Measurements from ENCODE around the gene MMP21. TPM values are rescaled to one million over a fixed set of nuclear protein-coding genes. Genes with fewer than 3 reads are reported as not detected.

MMP21 gene
- total RNA-seq, 1 donor from 2014 or later = not detected

DNA sequence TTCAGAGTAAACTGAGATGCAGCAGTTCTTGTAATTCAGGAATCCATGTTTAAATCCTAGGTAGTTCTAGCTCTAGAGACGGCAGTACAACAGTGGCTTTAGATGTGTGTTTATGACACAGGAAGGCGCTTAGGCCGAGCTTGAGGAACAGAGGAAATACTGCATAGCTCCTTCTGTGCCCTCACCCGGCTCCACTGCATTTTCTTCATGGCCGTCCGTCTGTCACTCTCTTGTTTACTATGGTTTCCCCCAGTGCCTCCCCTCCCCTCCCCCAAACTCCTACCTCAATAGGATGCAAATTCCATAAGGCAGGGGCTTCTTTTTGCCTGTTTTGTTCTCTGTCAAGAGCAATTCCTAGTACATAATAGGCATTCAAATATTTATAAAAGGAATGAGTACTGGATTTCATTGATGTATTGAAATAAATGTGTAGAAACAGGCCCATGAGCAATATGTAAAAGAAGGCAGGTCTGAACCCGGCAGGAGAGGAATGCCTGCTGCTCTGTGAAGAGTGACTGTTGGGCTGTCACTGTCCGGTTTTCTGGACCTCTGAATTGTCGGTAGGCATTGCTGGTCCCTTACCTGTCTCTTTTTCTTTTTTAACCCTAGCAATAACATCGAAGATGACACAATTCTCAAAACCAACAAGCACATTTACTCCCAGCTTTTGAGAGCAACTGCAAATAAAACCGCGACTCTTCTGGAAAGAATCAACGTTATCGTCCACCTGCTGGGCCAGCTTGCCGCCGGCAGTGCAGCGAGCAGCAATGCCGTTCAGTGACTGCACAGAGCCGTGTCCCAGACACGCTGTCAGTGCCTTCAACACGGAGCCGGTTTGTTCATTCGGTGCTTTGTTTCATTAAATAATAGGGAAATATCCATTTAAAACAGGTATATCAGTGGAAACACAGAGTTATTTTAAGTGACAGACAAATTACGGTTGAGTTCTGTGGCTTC lies 12.7 kb downstream of the MMP21 start:
- no peak for DNase-seq (ENCODE audit: extremely low spot score in 2 of 2)
- Histone ChIP-seq H3K27ac (no peak overlapping the region), H3K4me1 (no peaks in the 10 kb centered on the region), H3K9me3 (no peaks in the 10 kb centered on the region), H3K36me3 (peaks cover 0 to 68% of the 10 kb centered on the region in 2 donors), H3K4me3 (no peak overlapping the region), H3K27me3 (no peaks in the 10 kb centered on the region)
- intact Hi-C loops (cut with DNase I) = no loop called here
- TF ChIP-seq POLR2A (IDR thresholded peaks at IDR 0.05) (no peak), POLR2AphosphoS5 (IDR thresholded peaks at IDR 0.05; ENCODE audit: insufficient read depth in 1 of 2, low read depth in 1 of 2) (no peak)
- TF ChIP-seq, protein P1, sequence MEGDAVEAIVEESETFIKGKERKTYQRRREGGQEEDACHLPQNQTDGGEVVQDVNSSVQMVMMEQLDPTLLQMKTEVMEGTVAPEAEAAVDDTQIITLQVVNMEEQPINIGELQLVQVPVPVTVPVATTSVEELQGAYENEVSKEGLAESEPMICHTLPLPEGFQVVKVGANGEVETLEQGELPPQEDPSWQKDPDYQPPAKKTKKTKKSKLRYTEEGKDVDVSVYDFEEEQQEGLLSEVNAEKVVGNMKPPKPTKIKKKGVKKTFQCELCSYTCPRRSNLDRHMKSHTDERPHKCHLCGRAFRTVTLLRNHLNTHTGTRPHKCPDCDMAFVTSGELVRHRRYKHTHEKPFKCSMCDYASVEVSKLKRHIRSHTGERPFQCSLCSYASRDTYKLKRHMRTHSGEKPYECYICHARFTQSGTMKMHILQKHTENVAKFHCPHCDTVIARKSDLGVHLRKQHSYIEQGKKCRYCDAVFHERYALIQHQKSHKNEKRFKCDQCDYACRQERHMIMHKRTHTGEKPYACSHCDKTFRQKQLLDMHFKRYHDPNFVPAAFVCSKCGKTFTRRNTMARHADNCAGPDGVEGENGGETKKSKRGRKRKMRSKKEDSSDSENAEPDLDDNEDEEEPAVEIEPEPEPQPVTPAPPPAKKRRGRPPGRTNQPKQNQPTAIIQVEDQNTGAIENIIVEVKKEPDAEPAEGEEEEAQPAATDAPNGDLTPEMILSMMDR (IDR thresholded peaks at IDR 0.05) = no peak

DNA sequence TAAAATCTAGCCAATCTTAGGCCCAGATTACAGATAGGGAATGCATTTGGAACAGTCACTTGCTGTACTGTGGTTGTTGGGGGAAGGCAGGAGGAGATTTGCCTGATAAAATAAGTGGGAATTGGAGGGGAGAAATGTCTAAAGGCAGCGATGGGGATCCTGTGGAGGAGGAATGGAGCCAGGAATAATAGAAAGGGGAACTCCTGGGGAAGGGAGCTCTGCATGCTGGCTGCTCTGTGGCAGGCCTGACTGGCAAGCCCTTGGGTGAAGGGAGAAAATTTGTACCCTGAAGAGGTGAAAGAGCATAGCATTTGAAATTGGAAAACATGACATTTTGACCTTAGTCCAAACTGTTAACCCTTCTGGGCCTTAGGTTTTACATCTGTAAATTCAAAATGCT lies 13.7 kb downstream of the MMP21 start:
- H3K4me1 ChIP-seq = no peaks in the 10 kb centered on the region
- H3K9me3 ChIP-seq = no peaks in the 10 kb centered on the region
- intact Hi-C loops (cut with DNase I) = no loop called here
- no peak for DNase-seq (ENCODE audit: extremely low spot score in 2 of 2)
- peaks cover 0 to 71% of the 10 kb centered on the region in 2 donors for H3K36me3 ChIP-seq
- no peak overlapping the region for H3K4me3 ChIP-seq
- H3K27ac ChIP-seq = no peak overlapping the region
- H3K27me3 ChIP-seq = no peaks in the 10 kb centered on the region
- TF ChIP-seq, protein P1 (IDR thresholded peaks at IDR 0.05) = no peak
- no peak for TF ChIP-seq POLR2AphosphoS5 (IDR thresholded peaks at IDR 0.05; ENCODE audit: insufficient read depth in 1 of 2, low read depth in 1 of 2)
- no peak for TF ChIP-seq POLR2A (IDR thresholded peaks at IDR 0.05)

DNA sequence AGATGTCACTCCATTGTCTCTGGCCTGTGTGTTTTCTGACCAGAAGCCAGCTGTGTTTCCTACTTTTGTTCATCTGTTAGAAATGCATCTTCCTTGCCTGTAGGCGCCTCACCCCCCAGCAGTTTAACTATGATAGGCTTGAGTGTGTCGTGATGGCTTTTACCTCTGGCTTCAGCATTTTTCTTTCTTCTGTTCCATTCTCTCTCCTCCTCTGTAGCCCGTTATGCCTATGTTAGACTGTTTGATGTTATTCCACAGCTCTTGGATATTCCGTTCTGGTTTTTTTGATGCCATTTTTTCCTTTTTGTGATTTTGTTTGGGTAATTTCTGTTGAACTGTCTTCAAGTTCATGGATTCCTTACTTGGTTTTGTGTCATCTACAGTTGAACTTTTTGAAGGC lies 17.9 kb downstream of the MMP21 start:
- Histone ChIP-seq H3K4me3 (no peak overlapping the region), H3K4me1 (no peaks in the 10 kb centered on the region), H3K36me3 (peaks cover 0 to 63% of the 10 kb centered on the region in 2 donors), H3K9me3 (no peaks in the 10 kb centered on the region), H3K27ac (no peak overlapping the region), H3K27me3 (no peaks in the 10 kb centered on the region)
- no peak for DNase-seq (ENCODE audit: extremely low spot score in 2 of 2)
- intact Hi-C loops (cut with DNase I) = no loop called here
- TF ChIP-seq POLR2AphosphoS5 (IDR thresholded peaks at IDR 0.05; ENCODE audit: insufficient read depth in 1 of 2, low read depth in 1 of 2) (no peak), POLR2A (IDR thresholded peaks at IDR 0.05) (no peak)
- TF ChIP-seq, protein P1 (IDR thresholded peaks at IDR 0.05) = no peak

DNA sequence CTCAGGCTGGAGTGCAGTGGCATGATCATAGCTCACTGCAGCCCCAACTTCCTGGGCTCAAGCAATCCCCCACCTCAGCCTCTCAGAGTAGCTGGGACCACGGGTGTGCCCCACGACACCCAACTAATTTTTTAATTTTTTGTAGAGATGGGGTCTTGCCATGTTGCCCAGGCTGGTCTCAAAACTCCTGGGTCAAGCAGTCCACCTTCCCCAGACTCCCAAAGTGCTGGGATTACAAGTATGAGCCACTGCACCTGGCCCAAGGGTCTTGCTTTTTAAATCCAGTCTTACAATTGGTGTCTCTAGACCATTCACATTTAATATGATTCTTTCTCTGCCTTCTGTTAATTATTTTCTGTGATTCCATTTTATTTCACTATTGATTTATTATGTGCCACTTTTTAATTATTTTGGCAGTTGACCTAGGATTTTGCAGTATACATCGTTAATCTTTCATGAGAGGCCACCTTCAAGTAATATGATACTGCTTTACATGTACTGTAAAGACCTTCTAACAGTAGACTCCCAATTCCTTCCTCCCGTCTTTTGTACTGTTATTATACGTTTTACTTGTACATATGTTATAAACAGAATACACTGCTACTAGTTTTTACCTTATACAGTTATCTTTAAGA lies 18.7 kb downstream of the MMP21 start:
- intact Hi-C loops (cut with DNase I) = no loop called here
- Histone ChIP-seq H3K27me3 (no peaks in the 10 kb centered on the region), H3K4me1 (no peaks in the 10 kb centered on the region), H3K27ac (no peak overlapping the region), H3K4me3 (no peak overlapping the region), H3K9me3 (no peaks in the 10 kb centered on the region), H3K36me3 (peaks cover 0 to 60% of the 10 kb centered on the region in 2 donors)
- no peak for DNase-seq (ENCODE audit: extremely low spot score in 2 of 2)
- TF ChIP-seq POLR2AphosphoS5 (IDR thresholded peaks at IDR 0.05; ENCODE audit: insufficient read depth in 1 of 2, low read depth in 1 of 2) (no peak), POLR2A (IDR thresholded peaks at IDR 0.05) (no peak)
- TF ChIP-seq, protein P1 (IDR thresholded peaks at IDR 0.05) = no peak
